SK-N-SH (cell line): ENCODE data around the gene LTC4S. TPM values are rescaled to one million over a fixed set of nuclear protein-coding genes. Genes with fewer than 3 reads are reported as not detected.

ENCODE experiments used
- CTCF ChIA-PET: fragments of 300-600, 350-600 bp; formaldehyde crosslinking; extraction: SDS; loops from one replicate; lab custom pipeline; 2021; lab: Yijun Ruan, JAX
- POLR2A ChIA-PET: fragments of 350-600 bp; sonication (Branson Sonifier 250); formaldehyde crosslinking; extraction: SDS; loops from one replicate; lab custom pipeline; 2020; ENCODE audit warnings: antibody characterized with exemption, inconsistent platforms; lab: Yijun Ruan, JAX
- DNase-seq: peaks from one replicate; pipeline ENCODE4 v3.0.0; 2012
- H2AFZ ChIP-seq: fragments of 200-600 bp; sonication (generic); 2 replicates; pipeline ENCODE4 v1.8.1; 2016; ENCODE audit warnings: antibody characterized with exemption, mild to moderate bottlenecking, low read depth
- H3F3A ChIP-seq: fragments of 200-600 bp; sonication (generic); replicated peaks from 2 replicates; pipeline ENCODE3; 2016; ENCODE audit warnings: antibody characterized with exemption, mild to moderate bottlenecking; ENCODE audit not compliant: insufficient read depth
- H3K27ac ChIP-seq, 2 experiments: fragments of 200-500 bp in 1 of 2; fragments of 200-600 bp in 1 of 2; sonication (Bioruptor generic) in 1 of 2; sonication (generic), shearing (Covaris generic) in 1 of 2; 2 replicates each; pipeline versions ENCODE4 v1.5.1 to v1.6.1; 2014 to 2016; ENCODE audit warnings: low read depth in 2 of 2, inconsistent platforms in 1 of 2, low read length in 1 of 2, mild to moderate bottlenecking in 1 of 2, mixed read lengths in 1 of 2
- H3K27me3 ChIP-seq: fragments of 200-600 bp; sonication (generic), shearing (Covaris generic); 2 replicates; pipeline ENCODE4 v1.6.1; 2016; ENCODE audit warnings: mixed run types; ENCODE audit not compliant: insufficient read depth
- H3K36me3 ChIP-seq, 2 experiments: fragments of 200-500 bp in 1 of 2; fragments of 200-600 bp in 1 of 2; sonication (Bioruptor generic) in 1 of 2; sonication (generic) in 1 of 2; replicated peaks in 1 of 2; 2 replicates each; pipeline versions ENCODE3 to v1.5.1; 2014 to 2016; ENCODE audit warnings: low read length in 1 of 2, mild to moderate bottlenecking in 1 of 2; ENCODE audit not compliant: insufficient read depth in 2 of 2, control insufficient read depth in 1 of 2
- H3K4me1 ChIP-seq, 2 experiments: fragments of 200-500 bp in 1 of 2; fragments of 200-600 bp in 1 of 2; sonication (Bioruptor generic) in 1 of 2; sonication (generic), shearing (Covaris generic) in 1 of 2; 2 replicates each; pipeline versions ENCODE4 v1.5.1 to v1.6.1; 2014 to 2016; ENCODE audit warnings: low read depth in 1 of 2, low read length in 1 of 2, mixed run types in 1 of 2; ENCODE audit not compliant: insufficient read depth in 2 of 2, control insufficient read depth in 1 of 2
- H3K4me2 ChIP-seq: fragments of 200-600 bp; sonication (generic), shearing (Covaris generic); 2 replicates; pipeline ENCODE4 v1.6.1; 2017; ENCODE audit warnings: mixed run types
- H3K4me3 ChIP-seq, 2 experiments: fragments of 200-500 bp in 1 of 2; fragments of 200-600 bp in 1 of 2; sonication (Bioruptor generic) in 1 of 2; sonication (generic), shearing (Covaris generic) in 1 of 2; 2 replicates each; pipeline versions ENCODE4 v1.5.1 to v1.8.1; 2014 to 2016; ENCODE audit warnings: low read depth in 2 of 2, inconsistent platforms in 1 of 2, low read length in 1 of 2, mild to moderate bottlenecking in 1 of 2, mixed read lengths in 1 of 2, moderate library complexity in 1 of 2
- H3K79me2 ChIP-seq: fragments of 200-600 bp; sonication (generic); 2 replicates; pipeline ENCODE4 v1.8.1; 2017; ENCODE audit warnings: mild to moderate bottlenecking; ENCODE audit not compliant: insufficient read depth
- H3K9ac ChIP-seq: fragments of 200-600 bp; sonication (generic); 2 replicates; pipeline ENCODE4 v1.6.1; 2017; ENCODE audit warnings: mixed run types
- H3K9me2 ChIP-seq: fragments of 200-600 bp; sonication (generic); 2 replicates; pipeline ENCODE4 v1.6.1; 2017; ENCODE audit warnings: mixed run types
- H3K9me3 ChIP-seq: fragments of 200-600 bp; sonication (generic); 2 replicates; pipeline ENCODE4 v1.6.1; 2017; ENCODE audit warnings: mixed run types, mild to moderate bottlenecking, moderate library complexity
- H4K20me1 ChIP-seq: fragments of 200-600 bp; sonication (generic); 2 replicates; pipeline ENCODE4 v1.6.1; 2017; ENCODE audit warnings: mild to moderate bottlenecking, mixed run types; ENCODE audit not compliant: insufficient read depth
- CTCF ChIP-seq: fragments of 200-600 bp; sonication (generic); IDR thresholded peaks from 2 replicates; pipeline ENCODE4 v1.6.1; 2017; ENCODE audit warnings: antibody characterized with exemption, mild to moderate bottlenecking, moderate library complexity
- EP300 ChIP-seq, 2 experiments: IDR thresholded peaks; 2 replicates each; pipeline versions ENCODE4 v1.4.0 to v1.6.1; 2012; ENCODE audit warnings: borderline replicate concordance in 1 of 2, low read depth in 1 of 2, low read length in 1 of 2
- EZH2phosphoT487 ChIP-seq: fragments of 200-600 bp; sonication (generic); IDR thresholded peaks from 2 replicates; pipeline ENCODE4 v1.6.1; 2017; ENCODE audit warnings: low read depth, mixed run types, mild to moderate bottlenecking, antibody characterized with exemption, moderate library complexity, borderline replicate concordance
- FOSL2 ChIP-seq: IDR thresholded peaks from 2 replicates; pipeline ENCODE4 v1.4.0; 2012; ENCODE audit warnings: low read depth, mild to moderate bottlenecking, moderate library complexity, borderline replicate concordance
- FOXJ3 ChIP-seq: sonication (generic); formaldehyde crosslinking; IDR thresholded peaks from 2 replicates; pipeline ENCODE4 v1.5.1; 2020; ENCODE audit warnings: mild to moderate bottlenecking, missing genetic modification reagents
- IRF3 ChIP-seq: fragments of 150-350 bp; IDR thresholded peaks from 2 replicates; pipeline ENCODE4 v1.6.1; 2016; ENCODE audit warnings: mild to moderate bottlenecking, low read depth, low read length
- MAX ChIP-seq: IDR thresholded peaks from 2 replicates; pipeline ENCODE4 v1.4.0; 2012; ENCODE audit warnings: low read depth
- RAD21 ChIP-seq: IDR thresholded peaks from 2 replicates; pipeline ENCODE4 v1.6.1; 2012; ENCODE audit warnings: mild to moderate bottlenecking, low read length
- RCOR1 ChIP-seq: fragments of 150-350 bp; IDR thresholded peaks from 2 replicates; pipeline ENCODE4 v1.6.1; 2017; ENCODE audit warnings: antibody characterized with exemption, low read length
- RFX5 ChIP-seq: IDR thresholded peaks from 2 replicates; pipeline ENCODE4 v1.6.1; 2012; ENCODE audit warnings: mild to moderate bottlenecking, improper control_type of control experiment, low read length
- RXRA ChIP-seq: IDR thresholded peaks from 2 replicates; pipeline ENCODE4 v1.4.0; 2012; ENCODE audit warnings: low read depth, mild to moderate bottlenecking, borderline replicate concordance
- TAF1 ChIP-seq: IDR thresholded peaks from 2 replicates; pipeline ENCODE4 v1.6.1; 2012; ENCODE audit warnings: low read depth, mild to moderate bottlenecking, low read length, moderate library complexity, borderline replicate concordance
- TCF12 ChIP-seq: IDR thresholded peaks from 2 replicates; pipeline ENCODE4 v1.4.0; 2012
- USF2 ChIP-seq: fragments of 150-350 bp; IDR thresholded peaks from 2 replicates; pipeline ENCODE4 v1.6.1; 2017; ENCODE audit warnings: antibody characterized with exemption, low read length, low read depth, borderline replicate concordance
- YY1 ChIP-seq: IDR thresholded peaks from 2 replicates; pipeline ENCODE4 v1.4.0; 2012; ENCODE audit warnings: low read depth, mild to moderate bottlenecking
- ZBTB33 ChIP-seq: IDR thresholded peaks from 2 replicates; pipeline ENCODE4 v1.4.0; 2012; ENCODE audit warnings: low read depth, borderline replicate concordance
- WGBS: methylation state at CpG from one replicate; pipeline ENCODE4 v1.1.6; 2017; ENCODE audit warnings: low lambda C conversion rate; 5-methylcytosine and 5-hydroxymethylcytosine counted together
- polyA plus RNA-seq, 3 experiments: library from polyadenylated mRNA; depleted of rRNA; stranded (reverse); fragments of >200 nt; gene quantifications; 2 replicates each; pipeline ENCODE4 v1.2.3, GENCODE V29; 2012

LTC4S gene
- polyA plus RNA-seq, 1 of the 3 experiments (the other 2 are of a cell fraction): 0.43 TPM

GRCh38 chr5:179815491-179816249 is 21.9 kb downstream of the LTC4S start (continued):
- TF ChIP-seq RAD21 (no peak), RCOR1 (no peak), USF2 (no peak), TCF12 (no peak), TAF1 (no peak)

- no peak overlapping the region for H2AFZ ChIP-seq
- ChIA-PET CTCF (no interaction called here), POLR2A (no interaction called here)
- H3K4me3 ChIP-seq: no peak overlapping the region
- H4K20me1 ChIP-seq: peaks cover 4% of the 10 kb centered on the region; the same call in 1 of the 2 replicates
- WGBS: 94% methylated on average over 19 of the region's 23 CpGs
- H3K4me2 ChIP-seq: no peak overlapping the region
- H3K4me1 ChIP-seq: peaks cover 14 to 26% of the 10 kb centered on the region in 2 experiments; a peak in 3 of 4 replicates
- H3K9ac ChIP-seq: no peak overlapping the region
- H3K27ac ChIP-seq: no peak overlapping the region
- no peaks in the 10 kb centered on the region for H3K27me3 ChIP-seq
- no peak for DNase-seq
- no peak for TF ChIP-seq CTCF
- no peak for TF ChIP-seq MAX
- TF ChIP-seq TCF12: no peak
- no peak for TF ChIP-seq USF2
- TF ChIP-seq EZH2phosphoT487: no peak
- no peak for TF ChIP-seq RFX5
- no peak for TF ChIP-seq FOXJ3 (CRISPR knock-in tag)
- TF ChIP-seq RXRA: no peak
- no peak for TF ChIP-seq EP300 (IDR thresholded peaks at IDR 0.05; ENCODE audit: borderline replicate concordance in 1 of 2, low read depth in 1 of 2, low read length in 1 of 2)
- TF ChIP-seq YY1: no peak
- no peak for TF ChIP-seq FOSL2
- TF ChIP-seq ZBTB33: no peak
- no peak for TF ChIP-seq IRF3
- peaks cover 5 to 15% of the 10 kb centered on the region in 2 experiments for H3K36me3 ChIP-seq
- no peaks in the 10 kb centered on the region for H3K9me3 ChIP-seq
- H3K9me2 ChIP-seq: no peaks in the 10 kb centered on the region
- peaks cover 12% of the 10 kb centered on the region for H3K79me2 ChIP-seq
- H3F3A ChIP-seq: peaks cover 10% of the 10 kb centered on the region
These were observed 22.6 kb downstream of the LTC4S start for GRCh38 chr5:179816401-179816795.
